ENCODE data around the gene P2RY8. TPM values are rescaled to one million over a fixed set of nuclear protein-coding genes. Genes with fewer than 3 reads are reported as not detected.

The P2RY8 gene
- total RNA-seq, 1 experiment from 2014 or later = 0.44 TPM

- ChIA-PET POLR2A (no interaction called here), CTCF (no interaction called here), RAD21 (ENCODE audit: low non-redundant PET in 1 of 2, low total read pairs in 2 of 2, uncharacterized antibody in 2 of 2, unreplicated experiment in 2 of 2) (no interaction called here)
- Histone ChIP-seq H3K27ac (ENCODE audit: low read depth, low read length) (no peak overlapping the region), H4K20me1 (ENCODE audit: insufficient read depth) (no peaks in the 10 kb centered on the region), H3K9ac (ENCODE audit: low read length) (no peak overlapping the region), H3K36me3 (ENCODE audit: control insufficient read depth in 1 of 2, insufficient read depth in 2 of 2, low read length in 2 of 2) (no peaks in the 10 kb centered on the region), H3K4me1 (ENCODE audit: control insufficient read depth in 1 of 2, insufficient read depth in 2 of 2, low read length in 2 of 2) (no peaks in the 10 kb centered on the region), H3K9me2 (ENCODE audit: insufficient read depth) (no peaks in the 10 kb centered on the region), H3K9me3 (ENCODE audit: control insufficient read depth in 1 of 2, insufficient read depth in 1 of 2, low read depth in 1 of 2, low read length in 2 of 2) (no peaks in the 10 kb centered on the region), H3K27me3 (ENCODE audit: insufficient read depth, low read length) (peaks cover 8% of the 10 kb centered on the region), H3K79me2 (ENCODE audit: insufficient read depth, low read length) (no peaks in the 10 kb centered on the region), H3K4me2 (ENCODE audit: low read length) (no peak overlapping the region), H2AFZ (ENCODE audit: low read depth, low read length, poor library complexity, severe bottlenecking) (no peak overlapping the region), H3K4me3 (replicated peaks in 1 of 2; ENCODE audit: low read depth in 1 of 2, low read length in 2 of 2) (no peak overlapping the region)
- BruUV-seq (replicated peaks) = no TSS peak
- TF ChIP-seq EZH2 (IDR thresholded peaks at IDR 0.05) (no peak), JUND (IDR thresholded peaks at IDR 0.05) (no peak), POLR2A (IDR thresholded peaks at IDR 0.05; ENCODE audit: borderline replicate concordance, extremely low read depth, insufficient read depth, insufficient read length) (no peak)
- TF ChIP-seq, protein P1, sequence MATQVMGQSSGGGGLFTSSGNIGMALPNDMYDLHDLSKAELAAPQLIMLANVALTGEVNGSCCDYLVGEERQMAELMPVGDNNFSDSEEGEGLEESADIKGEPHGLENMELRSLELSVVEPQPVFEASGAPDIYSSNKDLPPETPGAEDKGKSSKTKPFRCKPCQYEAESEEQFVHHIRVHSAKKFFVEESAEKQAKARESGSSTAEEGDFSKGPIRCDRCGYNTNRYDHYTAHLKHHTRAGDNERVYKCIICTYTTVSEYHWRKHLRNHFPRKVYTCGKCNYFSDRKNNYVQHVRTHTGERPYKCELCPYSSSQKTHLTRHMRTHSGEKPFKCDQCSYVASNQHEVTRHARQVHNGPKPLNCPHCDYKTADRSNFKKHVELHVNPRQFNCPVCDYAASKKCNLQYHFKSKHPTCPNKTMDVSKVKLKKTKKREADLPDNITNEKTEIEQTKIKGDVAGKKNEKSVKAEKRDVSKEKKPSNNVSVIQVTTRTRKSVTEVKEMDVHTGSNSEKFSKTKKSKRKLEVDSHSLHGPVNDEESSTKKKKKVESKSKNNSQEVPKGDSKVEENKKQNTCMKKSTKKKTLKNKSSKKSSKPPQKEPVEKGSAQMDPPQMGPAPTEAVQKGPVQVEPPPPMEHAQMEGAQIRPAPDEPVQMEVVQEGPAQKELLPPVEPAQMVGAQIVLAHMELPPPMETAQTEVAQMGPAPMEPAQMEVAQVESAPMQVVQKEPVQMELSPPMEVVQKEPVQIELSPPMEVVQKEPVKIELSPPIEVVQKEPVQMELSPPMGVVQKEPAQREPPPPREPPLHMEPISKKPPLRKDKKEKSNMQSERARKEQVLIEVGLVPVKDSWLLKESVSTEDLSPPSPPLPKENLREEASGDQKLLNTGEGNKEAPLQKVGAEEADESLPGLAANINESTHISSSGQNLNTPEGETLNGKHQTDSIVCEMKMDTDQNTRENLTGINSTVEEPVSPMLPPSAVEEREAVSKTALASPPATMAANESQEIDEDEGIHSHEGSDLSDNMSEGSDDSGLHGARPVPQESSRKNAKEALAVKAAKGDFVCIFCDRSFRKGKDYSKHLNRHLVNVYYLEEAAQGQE (IDR thresholded peaks at IDR 0.05; ENCODE audit: low read depth) = no peak
- TF ChIP-seq, protein P2, sequence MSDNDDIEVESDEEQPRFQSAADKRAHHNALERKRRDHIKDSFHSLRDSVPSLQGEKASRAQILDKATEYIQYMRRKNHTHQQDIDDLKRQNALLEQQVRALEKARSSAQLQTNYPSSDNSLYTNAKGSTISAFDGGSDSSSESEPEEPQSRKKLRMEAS (IDR thresholded peaks at IDR 0.05) = no peak
- DNase-seq (ENCODE audit: low read depth, low spot score) (no peak), ATAC-seq (no peak)
- intact Hi-C loops (cut with micrococcal nuclease) = no loop called here
Measured at GRCh38 chrX:1528186-1528883, 8.7 kb downstream of the P2RY8 start.

- DNase-seq (ENCODE audit: low read depth, low spot score) (no peak), ATAC-seq (no peak)
- intact Hi-C loops (cut with micrococcal nuclease) = no loop called here
- no peak overlapping the region for H3K4me3 ChIP-seq (replicated peaks in 1 of 2; ENCODE audit: low read depth in 1 of 2, low read length in 2 of 2)
- H3K27me3 ChIP-seq (ENCODE audit: insufficient read depth, low read length) = peaks cover 8% of the 10 kb centered on the region
- no peaks in the 10 kb centered on the region for H3K79me2 ChIP-seq (ENCODE audit: insufficient read depth, low read length)
- H3K9me3 ChIP-seq (ENCODE audit: control insufficient read depth in 1 of 2, insufficient read depth in 1 of 2, low read depth in 1 of 2, low read length in 2 of 2) = no peaks in the 10 kb centered on the region
- BruUV-seq (replicated peaks) = no TSS peak
- no peaks in the 10 kb centered on the region for H3K4me1 ChIP-seq (ENCODE audit: control insufficient read depth in 1 of 2, insufficient read depth in 2 of 2, low read length in 2 of 2)
- no peak overlapping the region for H2AFZ ChIP-seq (ENCODE audit: low read depth, low read length, poor library complexity, severe bottlenecking)
- H3K4me2 ChIP-seq (ENCODE audit: low read length) = no peak overlapping the region
- CTCF ChIA-PET = no interaction called here
- H4K20me1 ChIP-seq (ENCODE audit: insufficient read depth) = no peaks in the 10 kb centered on the region
- no peaks in the 10 kb centered on the region for H3K9me2 ChIP-seq (ENCODE audit: insufficient read depth)
- H3K36me3 ChIP-seq (ENCODE audit: control insufficient read depth in 1 of 2, insufficient read depth in 2 of 2, low read length in 2 of 2) = no peaks in the 10 kb centered on the region
- no peak overlapping the region for H3K27ac ChIP-seq (ENCODE audit: low read depth, low read length)
- H3K9ac ChIP-seq (ENCODE audit: low read length) = no peak overlapping the region
- POLR2A ChIA-PET = no interaction called here
- RAD21 ChIA-PET (ENCODE audit: low non-redundant PET in 1 of 2, low total read pairs in 2 of 2, uncharacterized antibody in 2 of 2, unreplicated experiment in 2 of 2) = no interaction called here
- TF ChIP-seq EGR1 (IDR thresholded peaks at IDR 0.05; ENCODE audit: low read depth) (no peak), POLR2A (IDR thresholded peaks at IDR 0.05; ENCODE audit: borderline replicate concordance, extremely low read depth, insufficient read depth, insufficient read length) (no peak), EZH2 (IDR thresholded peaks at IDR 0.05) (no peak), ZFX (IDR thresholded peaks at IDR 0.05) (no peak), EZH2phosphoT487 (IDR thresholded peaks at IDR 0.05; ENCODE audit: borderline replicate concordance) (no peak)
- TF ChIP-seq, protein P3, sequence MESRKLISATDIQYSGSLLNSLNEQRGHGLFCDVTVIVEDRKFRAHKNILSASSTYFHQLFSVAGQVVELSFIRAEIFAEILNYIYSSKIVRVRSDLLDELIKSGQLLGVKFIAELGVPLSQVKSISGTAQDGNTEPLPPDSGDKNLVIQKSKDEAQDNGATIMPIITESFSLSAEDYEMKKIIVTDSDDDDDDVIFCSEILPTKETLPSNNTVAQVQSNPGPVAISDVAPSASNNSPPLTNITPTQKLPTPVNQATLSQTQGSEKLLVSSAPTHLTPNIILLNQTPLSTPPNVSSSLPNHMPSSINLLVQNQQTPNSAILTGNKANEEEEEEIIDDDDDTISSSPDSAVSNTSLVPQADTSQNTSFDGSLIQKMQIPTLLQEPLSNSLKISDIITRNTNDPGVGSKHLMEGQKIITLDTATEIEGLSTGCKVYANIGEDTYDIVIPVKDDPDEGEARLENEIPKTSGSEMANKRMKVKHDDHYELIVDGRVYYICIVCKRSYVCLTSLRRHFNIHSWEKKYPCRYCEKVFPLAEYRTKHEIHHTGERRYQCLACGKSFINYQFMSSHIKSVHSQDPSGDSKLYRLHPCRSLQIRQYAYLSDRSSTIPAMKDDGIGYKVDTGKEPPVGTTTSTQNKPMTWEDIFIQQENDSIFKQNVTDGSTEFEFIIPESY (IDR thresholded peaks at IDR 0.05; ENCODE audit: extremely low read depth, insufficient replicate concordance, low read length) = no peak
- TF ChIP-seq, protein P1 (IDR thresholded peaks at IDR 0.05; ENCODE audit: low read depth) = no peak
Measured at GRCh38 chrX:1527457-1527856, 9.5 kb downstream of the P2RY8 start.

Data from HCT116 (cell line).